Pancreas (tissue), 10 donors: ENCODE results near the gene MMP15. TPM values are rescaled to one million over a fixed set of nuclear protein-coding genes. Genes with fewer than 3 reads are reported as not detected.

Source experiments
- ATAC-seq, 4 donors: fragments of 200-7000 bp; cut with Tn5 transposase; one replicate each; pipeline versions ENCODE4 v1.8.0 to v1.9.1; 2020; ENCODE audit warnings: mild to moderate bottlenecking in 4 of 4, moderate library complexity in 4 of 4
- DNase-seq, 6 donors: peaks; one replicate each; pipeline ENCODE4 v3.0.0-alpha.2; 2020
- FAIRE-seq: peaks from 2 replicates; lab custom pipeline; 2012; peaks lifted over from hg19 to GRCh38; lab: Jason Lieb, UNC
- H3K27ac ChIP-seq, 4 donors: fragments of 200-600 bp; sonication (generic); 1 replicate in 3 of 4; 2 replicates in 1 of 4; pipeline versions ENCODE4 v1.5.0 to v1.8.0; 2020
- H3K27me3 ChIP-seq, 4 donors: fragments of 200-600 bp; one replicate each; pipeline ENCODE4 v1.8.0; 2021
- H3K36me3 ChIP-seq, 3 donors: fragments of 200-600 bp; sonication (generic) in 1 of 3; one replicate each; pipeline versions ENCODE4 v1.5.0 to v1.8.0; 2020 to 2021
- H3K4me1 ChIP-seq, 3 donors: fragments of 200-600 bp; one replicate each; pipeline ENCODE4 v1.8.0; 2021
- H3K4me3 ChIP-seq, 4 donors: fragments of 200-600 bp; sonication (generic) in 2 of 4; one replicate each; pipeline versions ENCODE4 v1.5.0 to v1.8.0; 2020 to 2021
- H3K9me3 ChIP-seq, 4 donors: fragments of 200-600 bp; one replicate each; pipeline ENCODE4 v1.8.0; 2021
- CTCF ChIP-seq, 4 donors: fragments of 200-600 bp; sonication (generic) in 3 of 4; IDR thresholded peaks; one replicate each; pipeline versions ENCODE4 v1.5.0 to v1.8.0; 2021; ENCODE audit warnings: antibody characterized with exemption in 4 of 4
- WGBS, 2 donors: extraction: QIAGEN DNeasy Blood & Tissue Kit; methylation state at CpG; one replicate each; pipeline ENCODE4 v1.1.7; 2013; 5-methylcytosine and 5-hydroxymethylcytosine counted together
- intact Hi-C, 3 donors: fragments of 100-400 bp; cut with DNase I; formaldehyde crosslinking; loops; one replicate each; pipeline versions ENCODE4 v1.11.1 to v1.14.2; 2022
- polyA plus RNA-seq, 2 donors: library from polyadenylated mRNA; stranded (reverse); fragments of 200-250 nt; gene quantifications; one replicate each; pipeline ENCODE4 v1.2.3, GENCODE V29; 2013
- total RNA-seq, 6 donors: library from RNA; stranded (reverse); fragmentation: NEBNext Ultra II Directional in 4 of 6; extraction: Animal tissue kit (Norgen Biotek cat#: 25700) in 4 of 6; gene quantifications; one replicate each; pipeline versions ENCODE4 v1.2.1 to v1.2.4, GENCODE V29; 2021 to 2023
- donor health status: healthy with polysubstance abuse.
- donor health status: DM: no; HTN: no; CAD: no; lungs with moderate emphysema.
- donor health status: DM: no; HTN: no; CAD: no.
- donor health status: control.
- donor health status: control.
- donor health status: Bipolar disorder and iron deficiency.
- donor health status: DM: yes; HTN: yes; CAD: no.
- donor health status: DM: no; HTN: no; CAD: no.
- donor health status: DM: no; HTN: no; CAD: no.
- donor health status: DM: yes; HTN: yes; CAD: no.

Gene MMP15
- total and polyA plus RNA-seq, 8 donors: 11.2 to 30.2 (median 21.0) TPM

GRCh38 chr16:57986196-57986595 lies 39.4 kb upstream of the MMP15 start:
- no peaks in the 10 kb centered on the region for H3K27me3 ChIP-seq
- DNase-seq: peak in 1 of 6 donors; percentile 6
- peaks cover 0 to 2% (median 0%) of the 10 kb centered on the region in 3 donors for H3K4me1 ChIP-seq
- no peak for ATAC-seq
- H3K36me3 ChIP-seq: no peaks in the 10 kb centered on the region
- H3K27ac ChIP-seq: no peak overlapping the region
- FAIRE-seq: no peak
- H3K9me3 ChIP-seq: no peaks in the 10 kb centered on the region
- WGBS, 2 donors: 67 to 77% methylated on average over 9 of the region's 9 CpGs
- intact Hi-C loops: no loop called here
- H3K4me3 ChIP-seq: no peak overlapping the region
- TF ChIP-seq CTCF (IDR thresholded peaks at IDR 0.05): no peak

GRCh38 chr16:57987441-57988177 lies 37.9 kb upstream of the MMP15 start:
- Histone ChIP-seq H3K27me3 (no peaks in the 10 kb centered on the region), H3K36me3 (no peaks in the 10 kb centered on the region), H3K9me3 (no peaks in the 10 kb centered on the region), H3K27ac (no peak overlapping the region), H3K4me3 (no peak overlapping the region), H3K4me1 (peaks cover 0 to 5% (median 5%) of the 10 kb centered on the region in 3 donors)
- intact Hi-C loops: no loop called here
- no peak for TF ChIP-seq CTCF (IDR thresholded peaks at IDR 0.05)
- WGBS, 2 donors: 95 to 99% methylated on average over 8 of the region's 8 CpGs
- ATAC-seq: no peak
- no peak for FAIRE-seq
- DNase-seq: peak in 1 of 6 donors; percentile 50

GRCh38 chr16:57988929-57989328 lies 36.6 kb upstream of the MMP15 start:
- 58 to 73% methylated on average over 1 of the region's 1 CpG for WGBS, 2 donors
- DNase-seq: peak in 1 of 6 donors; percentile 56
- H3K4me3 ChIP-seq: no peak overlapping the region
- TF ChIP-seq CTCF (IDR thresholded peaks at IDR 0.05): no peak
- H3K4me1 ChIP-seq: peaks cover 10 to 18% (median 17%) of the 10 kb centered on the region in 3 donors
- H3K27me3 ChIP-seq: no peaks in the 10 kb centered on the region
- FAIRE-seq: no peak
- no peaks in the 10 kb centered on the region for H3K36me3 ChIP-seq
- H3K9me3 ChIP-seq: no peaks in the 10 kb centered on the region
- intact Hi-C loops: no loop called here
- no peak overlapping the region for H3K27ac ChIP-seq
- ATAC-seq: peak in 1 of 4 donors; percentile 18

GRCh38 chr16:57991551-57992059 lies 33.9 kb upstream of the MMP15 start:
- no peak for TF ChIP-seq CTCF (IDR thresholded peaks at IDR 0.05)
- Histone ChIP-seq H3K36me3 (peaks cover 1 to 6% (median 3%) of the 10 kb centered on the region in 3 donors), H3K4me1 (peaks cover 10 to 21% (median 19%) of the 10 kb centered on the region in 3 donors), H3K27me3 (no peaks in the 10 kb centered on the region), H3K4me3 (no peak overlapping the region), H3K27ac (no peak overlapping the region), H3K9me3 (no peaks in the 10 kb centered on the region)
- ATAC-seq: no peak
- DNase-seq: no peak
- FAIRE-seq: no peak
- WGBS, 2 donors: 92 to 93% methylated on average over 11 of the region's 11 CpGs
- intact Hi-C loops: loop anchor here in 1 of 3 donors (10.0 kb wide), 1 partner anchor 407 kb away; no protein-coding TSS in a partner anchor
